Peyer's patch (tissue), 4 donors: ENCODE measurements around the gene WWTR1.

ENCODE experiments used
- CTCF ChIP-seq, 6 experiments: fragments of 450-650 bp in 4 of 6; fragments of 200-600 bp in 2 of 6; sonication (generic) in 1 of 6; IDR thresholded peaks; one replicate each; pipeline ENCODE4 v1.5.1; 2017 to 2019; ENCODE audit warnings: antibody characterized with exemption in 6 of 6, mild to moderate bottlenecking in 3 of 6, moderate library complexity in 1 of 6
- POLR2A ChIP-seq, 2 donors: fragments of 450-650 bp; IDR thresholded peaks; one replicate each; pipeline ENCODE4 v1.5.1; 2017; ENCODE audit warnings: antibody characterized with exemption in 2 of 2, mild to moderate bottlenecking in 2 of 2, moderate library complexity in 2 of 2

GRCh38 chr3:149551500-149551899 is 106.3 kb downstream of the WWTR1 start:
- TF ChIP-seq CTCF (IDR thresholded peaks at IDR 0.05) (no peak), POLR2A (IDR thresholded peaks at IDR 0.05) (no peak)
